ENCODE results near the gene RUSF1. TPM values are rescaled to one million over a fixed set of nuclear protein-coding genes. Genes with fewer than 3 reads are reported as not detected.

Gene RUSF1
- total RNA-seq, 1 experiment from 2014 or later, result 59.3 TPM

GRCh38 chr16:31439519-31439918 is 68.7 kb downstream of the RUSF1 start:
- ChIA-PET CTCF (no interaction called here), POLR2A (no interaction called here), RAD21 (ENCODE audit: low non-redundant PET in 1 of 2, low total read pairs in 2 of 2, uncharacterized antibody in 2 of 2, unreplicated experiment in 2 of 2) (no interaction called here)
- no peaks in the 10 kb centered on the region for H3K79me2 ChIP-seq (ENCODE audit: insufficient read depth, low read length)
- ATAC-seq (no peak), DNase-seq (ENCODE audit: low read depth, low spot score) (no peak)
- H3K9me3 ChIP-seq (ENCODE audit: control insufficient read depth in 1 of 2, insufficient read depth in 1 of 2, low read depth in 1 of 2, low read length in 2 of 2), result no peaks in the 10 kb centered on the region
- no peaks in the 10 kb centered on the region for H3K36me3 ChIP-seq (ENCODE audit: control insufficient read depth in 1 of 2, insufficient read depth in 2 of 2, low read length in 2 of 2)
- H3K9me2 ChIP-seq (ENCODE audit: insufficient read depth), result no peaks in the 10 kb centered on the region
- H2AFZ ChIP-seq (ENCODE audit: low read depth, low read length, poor library complexity, severe bottlenecking), result no peak overlapping the region
- no peak overlapping the region for H3K9ac ChIP-seq (ENCODE audit: low read length)
- H3K27ac ChIP-seq (ENCODE audit: low read depth, low read length), result no peak overlapping the region
- no peak for TF ChIP-seq ELF1 (IDR thresholded peaks at IDR 0.05; ENCODE audit: borderline replicate concordance, low read depth)
- TF ChIP-seq FOSL1 (IDR thresholded peaks at IDR 0.05; ENCODE audit: low read depth), result no peak
- no peak for TF ChIP-seq YY1 (IDR thresholded peaks at IDR 0.05; ENCODE audit: extremely low read depth, insufficient replicate concordance, low read depth, low read length)
- TF ChIP-seq MAX (IDR thresholded peaks at IDR 0.05), result no peak
- TF ChIP-seq RAD21 (IDR thresholded peaks at IDR 0.05; ENCODE audit: low read depth), result no peak
- no peak for TF ChIP-seq ZBTB33 (IDR thresholded peaks at IDR 0.05; ENCODE audit: extremely low read depth, insufficient replicate concordance, low read length)
- no peak for TF ChIP-seq ZFX (IDR thresholded peaks at IDR 0.05)
- TF ChIP-seq SRF (IDR thresholded peaks at IDR 0.05; ENCODE audit: low read depth), result no peak
- H3K4me2 ChIP-seq (ENCODE audit: low read length), result no peak overlapping the region
- H3K4me1 ChIP-seq (ENCODE audit: control insufficient read depth in 1 of 2, insufficient read depth in 2 of 2, low read length in 2 of 2), result peaks cover 10 to 29% of the 10 kb centered on the region in 2 experiments; a peak in 3 of 4 replicates
- H4K20me1 ChIP-seq (ENCODE audit: insufficient read depth), result no peaks in the 10 kb centered on the region
- intact Hi-C loops (cut with micrococcal nuclease), result no loop called here
- no peak overlapping the region for H3K4me3 ChIP-seq (replicated peaks in 1 of 2; ENCODE audit: low read depth in 1 of 2, low read length in 2 of 2)
- no peaks in the 10 kb centered on the region for H3K27me3 ChIP-seq (ENCODE audit: insufficient read depth, low read length)
- no TSS peak for BruUV-seq (replicated peaks)

Other genes with a start within 250 kb of the RUSF1 start
- 1.7 TPM for gene ITGAM, start 248.4 kb downstream of the RUSF1 start, total RNA-seq (2021; ENCODE audit: unreplicated experiment)
- 1.9 TPM for gene ITGAX, start 153.2 kb downstream of the RUSF1 start, total RNA-seq (2021; ENCODE audit: unreplicated experiment)
- 0.12 TPM for gene ITGAD, start 115.1 kb downstream of the RUSF1 start, total RNA-seq (2021; ENCODE audit: unreplicated experiment)
- gene COX6A2, start 80.0 kb downstream of the RUSF1 start, total RNA-seq (2021; ENCODE audit: unreplicated experiment), result not detected
- 0.69 TPM for gene ZNF843, start 65.6 kb downstream of the RUSF1 start, total RNA-seq (2021; ENCODE audit: unreplicated experiment)
- gene ARMC5, start 48.9 kb downstream of the RUSF1 start, total RNA-seq (2021; ENCODE audit: unreplicated experiment), result 11.8 TPM
- gene TGFB1I1, start 36.2 kb downstream of the RUSF1 start, total RNA-seq (2021; ENCODE audit: unreplicated experiment), result 8.7 TPM
- gene SLC5A2, start 25.3 kb downstream of the RUSF1 start, total RNA-seq (2021; ENCODE audit: unreplicated experiment), result 0.10 TPM
- not detected for gene AHSP, start 19.5 kb upstream of the RUSF1 start, total RNA-seq (2021; ENCODE audit: unreplicated experiment)

Data from HCT116 (cell line).